Naive thymus-derived CD4-positive, alpha-beta T cell (primary cell): ENCODE data around the gene KIF21A. TPM values are rescaled to one million over a fixed set of nuclear protein-coding genes. Genes with fewer than 3 reads are reported as not detected.
A peak's percentile ranks its signal among the peaks of the same experiment; 100 is the strongest.

Experiments used
- ATAC-seq: fragments of 150-1000 bp; cut with Tn5 transposase; 2 replicates; pipeline ENCODE4 v1.10.0; 2021; ENCODE audit warnings: mild to moderate bottlenecking, moderate library complexity
- CTCF ChIA-PET: fragments of 350-600 bp; sonication (Branson Sonifier 250); formaldehyde crosslinking; loops from one replicate; lab custom pipeline; 2021; ENCODE audit warnings: antibody characterized with exemption; lab: Charles Lee
- POLR2A ChIA-PET: fragments of 350-600 bp; sonication (Branson Sonifier 250); formaldehyde crosslinking; loops from one replicate; lab custom pipeline; 2021; ENCODE audit warnings: antibody characterized with exemption, inconsistent platforms; lab: Charles Lee
- DNase-seq, 9 donors: peaks; one replicate each; pipeline versions ENCODE4 v3.0.0 to v3.0.0-alpha.2; 2020 to 2022; ENCODE audit warnings: mixed read lengths in 1 of 9
- H3K27ac ChIP-seq: one replicate; pipeline ENCODE4 v1.7.0; 2013; ENCODE audit warnings: mild to moderate bottlenecking, low read depth, low read length, moderate library complexity
- H3K27me3 ChIP-seq, 2 donors: one replicate each; pipeline ENCODE4 v1.7.0; 2013; ENCODE audit warnings: low read length in 2 of 2, mild to moderate bottlenecking in 2 of 2, moderate library complexity in 2 of 2; ENCODE audit not compliant: control insufficient read depth in 2 of 2, insufficient read depth in 2 of 2
- H3K36me3 ChIP-seq, 3 experiments: 1 replicate in 2 of 3; 2 replicates in 1 of 3; pipeline ENCODE4 v1.7.0; 2013; ENCODE audit warnings: low read length in 3 of 3, mild to moderate bottlenecking in 3 of 3, moderate library complexity in 1 of 3; ENCODE audit not compliant: insufficient read depth in 3 of 3, control insufficient read depth in 2 of 3
- H3K4me1 ChIP-seq, 2 donors: one replicate each; pipeline ENCODE4 v1.7.0; 2013; ENCODE audit warnings: low read length in 2 of 2, mild to moderate bottlenecking in 2 of 2, moderate library complexity in 1 of 2; ENCODE audit not compliant: control insufficient read depth in 2 of 2, insufficient read depth in 2 of 2
- H3K4me3 ChIP-seq: 2 replicates; pipeline ENCODE4 v1.7.0; 2013; ENCODE audit warnings: mild to moderate bottlenecking, low read length
- H3K9me3 ChIP-seq, 3 experiments: 1 replicate in 2 of 3; 2 replicates in 1 of 3; pipeline ENCODE4 v1.7.0; 2013; ENCODE audit warnings: low read length in 3 of 3; ENCODE audit not compliant: control insufficient read depth in 2 of 3
- H3K27ac Mint-ChIP-seq, 9 donors: one replicate each; pipeline ENCODE4 v1.8.0; 2020 to 2022; ENCODE audit warnings: mixed read lengths in 9 of 9, mild to moderate bottlenecking in 8 of 9, moderate library complexity in 5 of 9, inconsistent platforms in 2 of 9
- H3K27me3 Mint-ChIP-seq, 5 donors: one replicate each; pipeline ENCODE4 v1.8.0; 2021 to 2022; ENCODE audit warnings: mixed read lengths in 5 of 5, mild to moderate bottlenecking in 1 of 5
- H3K36me3 Mint-ChIP-seq, 5 donors: one replicate each; pipeline ENCODE4 v1.8.0; 2020 to 2022; ENCODE audit warnings: mixed read lengths in 5 of 5, mild to moderate bottlenecking in 3 of 5, inconsistent platforms in 1 of 5
- H3K4me1 Mint-ChIP-seq, 7 donors: one replicate each; pipeline ENCODE4 v1.8.0; 2020 to 2022; ENCODE audit warnings: mixed read lengths in 7 of 7, mild to moderate bottlenecking in 3 of 7, inconsistent platforms in 1 of 7
- H3K4me3 Mint-ChIP-seq, 10 donors: one replicate each; pipeline ENCODE4 v1.8.0; 2020 to 2022; ENCODE audit warnings: mild to moderate bottlenecking in 10 of 10, mixed read lengths in 10 of 10, moderate library complexity in 6 of 10, inconsistent platforms in 2 of 10
- H3K9me3 Mint-ChIP-seq, 11 donors: one replicate each; pipeline ENCODE4 v1.8.0; 2020 to 2022; ENCODE audit warnings: mixed read lengths in 11 of 11, mild to moderate bottlenecking in 4 of 11, inconsistent platforms in 1 of 11, moderate library complexity in 1 of 11
- intact Hi-C, 2 donors: fragments of 100-400 bp; cut with micrococcal nuclease; formaldehyde crosslinking; loops; one replicate each; pipeline ENCODE4 v1.15.1; 2023
- polyA plus RNA-seq, 2 donors: library from polyadenylated mRNA; unstranded; fragments of 300-500 nt; fragmentation: Illumina TruSeq; gene quantifications; one replicate each; pipeline ENCODE4 v1.2.3, GENCODE V29; 2021
- total RNA-seq, 6 experiments: library from RNA in 5 of 6; stranded (reverse) in 5 of 6; gene quantifications; 1 replicate in 5 of 6; 2 replicates in 1 of 6; pipeline ENCODE4 v1.2.3 and lab custom pipeline; 2021 to 2026

KIF21A gene
- total and polyA plus RNA-seq, 7 experiments from 2014 or later: 1.7 to 12.0 (median 6.9) TPM

GRCh38 chr12:39451977-39452376 is 9.1 kb upstream of the KIF21A start:
- CTCF ChIA-PET: no interaction called here
- DNase-seq (no peak), ATAC-seq (no peak)
- Histone ChIP-seq H3K4me1 (no peaks in the 10 kb centered on the region), H3K4me3 (no peak overlapping the region), H3K27ac (no peak overlapping the region), H3K9me3 (no peaks in the 10 kb centered on the region), H3K36me3 (no peaks in the 10 kb centered on the region), H3K27me3 (no peaks in the 10 kb centered on the region)
- intact Hi-C loops: no loop called here
- Mint-ChIP-seq H3K36me3 (peaks cover 0 to 3% (median 0%) of the 10 kb centered on the region in 5 donors), H3K27me3 (peaks cover 0 to 33% (median 6%) of the 10 kb centered on the region in 5 donors), H3K27ac (no peak overlapping the region), H3K4me3 (no peak overlapping the region), H3K4me1 (peaks cover 0 to 2% (median 0%) of the 10 kb centered on the region in 7 donors), H3K9me3 (peaks cover 0 to 1% (median 0%) of the 10 kb centered on the region in 11 donors)
- POLR2A ChIA-PET: interaction anchor here (0.6 kb wide), 1 partner anchor 642 kb away, joined by 3 read pairs; no protein-coding TSS in a partner anchor

- ChIA-PET POLR2A (no interaction called here), CTCF (no interaction called here)
- peaks cover 3 to 7% (median 5%) of the 10 kb centered on the region in 7 donors for H3K4me1 Mint-ChIP-seq
- Histone ChIP-seq H3K4me3 (no peak overlapping the region), H3K4me1 (peaks cover 4 to 5% of the 10 kb centered on the region in 2 donors), H3K27me3 (no peaks in the 10 kb centered on the region), H3K36me3 (no peaks in the 10 kb centered on the region), H3K9me3 (no peaks in the 10 kb centered on the region), H3K27ac (no peak overlapping the region)
- H3K4me3 Mint-ChIP-seq: no peak overlapping the region
- peaks cover 0 to 46% (median 0%) of the 10 kb centered on the region in 5 donors for H3K27me3 Mint-ChIP-seq
- H3K36me3 Mint-ChIP-seq: peaks cover 0 to 2% (median 0%) of the 10 kb centered on the region in 5 donors
- ATAC-seq: no peak
- DNase-seq: no peak
- H3K27ac Mint-ChIP-seq: peak overlapping the region in 1 of 9 donors; percentile 11
- H3K9me3 Mint-ChIP-seq: peaks cover 0 to 1% (median 0%) of the 10 kb centered on the region in 11 donors
- intact Hi-C loops: loop anchor here in 1 of 2 donors (10.0 kb wide), 1 partner anchor 1133 kb away; the partner anchor contains the start of gene ALG10B
These were observed 5.1 kb upstream of the KIF21A start for GRCh38 chr12:39448038-39448437.

DNA sequence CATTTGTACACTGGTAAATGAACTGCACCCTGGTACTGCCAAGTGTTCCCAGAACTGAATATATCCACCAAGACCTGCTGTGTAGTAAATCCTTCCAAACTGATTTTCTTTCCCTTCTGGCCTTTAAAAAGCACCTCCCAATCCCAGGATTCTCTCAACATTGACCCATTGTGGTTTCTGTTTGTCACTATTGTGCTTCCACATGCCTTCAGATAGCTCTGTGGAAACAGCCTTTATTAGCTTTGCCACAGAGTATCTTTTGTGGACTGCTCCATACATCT is 949 bp upstream of the KIF21A start:
- ChIA-PET CTCF (interaction anchor here (0.6 to 1.0 kb wide), 2 partner anchors 176 to 197 kb away, joined by 3 read pairs; partner anchors contain the start of gene ABCD2), POLR2A (interaction anchor here (0.7 to 1.2 kb wide), 2 partner anchors 143 to 1127 kb away, joined by 3 to 6 read pairs; partner anchors contain the start of gene ALG10B)
- Mint-ChIP-seq H3K4me1 (peaks cover 10 to 25% (median 13%) of the 10 kb centered on the region in 7 donors), H3K36me3 (peaks cover 0 to 2% (median 0%) of the 10 kb centered on the region in 5 donors), H3K27ac (peak overlapping the region; percentile 52 to 97 (median 84)), H3K9me3 (no peaks in the 10 kb centered on the region), H3K4me3 (peak overlapping the region; percentile 67 to 93 (median 90)), H3K27me3 (peaks cover 0 to 34% (median 4%) of the 10 kb centered on the region in 5 donors)
- peak overlapping the region; percentile 66 for H3K27ac ChIP-seq
- ATAC-seq: no peak
- no peaks in the 10 kb centered on the region for H3K9me3 ChIP-seq
- peaks cover 0 to 5% (median 0%) of the 10 kb centered on the region in 3 experiments for H3K36me3 ChIP-seq
- H3K27me3 ChIP-seq: no peaks in the 10 kb centered on the region
- H3K4me1 ChIP-seq: peaks cover 9 to 10% of the 10 kb centered on the region in 2 donors
- H3K4me3 ChIP-seq: peak overlapping the region; percentile 75
- intact Hi-C loops: loop anchor here (1.0 to 10.0 kb wide), 12 partner anchors 72 to 1129 kb away; partner anchors contain the start of genes ALG10B (in 2 of the 2), SLC2A13 (in 2 of the 2), ABCD2 (in 1 of the 2) and CPNE8 (in 1 of the 2)
- peak in 1 of 9 donors; percentile 2 for DNase-seq

- CTCF ChIA-PET: no interaction called here
- Histone ChIP-seq H3K36me3 (peaks cover 0 to 5% (median 0%) of the 10 kb centered on the region in 3 experiments), H3K4me3 (peak overlapping the region; percentile 75), H3K27ac (peak overlapping the region; percentile 66), H3K27me3 (no peaks in the 10 kb centered on the region), H3K9me3 (no peaks in the 10 kb centered on the region), H3K4me1 (peaks cover 9 to 10% of the 10 kb centered on the region in 2 donors)
- Mint-ChIP-seq H3K27ac (peak overlapping the region in 2 of 9 donors; percentile 5 to 89), H3K4me3 (peak overlapping the region; percentile 54 to 98 (median 90)), H3K27me3 (peaks cover 0 to 32% (median 4%) of the 10 kb centered on the region in 5 donors), H3K9me3 (no peaks in the 10 kb centered on the region), H3K36me3 (peaks cover 0 to 2% (median 0%) of the 10 kb centered on the region in 5 donors), H3K4me1 (peaks cover 10 to 28% (median 13%) of the 10 kb centered on the region in 7 donors)
- POLR2A ChIA-PET: interaction anchor here (1.2 kb wide), 1 partner anchor 1126 kb away, joined by 6 read pairs; the partner anchor contains the start of gene ALG10B
- intact Hi-C loops: loop anchor here (1.0 to 10.0 kb wide), 12 partner anchors 70 to 1128 kb away; partner anchors contain the start of genes ALG10B (in 2 of the 2), SLC2A13 (in 2 of the 2), ABCD2 (in 1 of the 2) and CPNE8 (in 1 of the 2)
- DNase-seq (no peak), ATAC-seq (no peak)
These were observed 164 bp downstream of the KIF21A start for GRCh38 chr12:39442831-39443080.

DNA sequence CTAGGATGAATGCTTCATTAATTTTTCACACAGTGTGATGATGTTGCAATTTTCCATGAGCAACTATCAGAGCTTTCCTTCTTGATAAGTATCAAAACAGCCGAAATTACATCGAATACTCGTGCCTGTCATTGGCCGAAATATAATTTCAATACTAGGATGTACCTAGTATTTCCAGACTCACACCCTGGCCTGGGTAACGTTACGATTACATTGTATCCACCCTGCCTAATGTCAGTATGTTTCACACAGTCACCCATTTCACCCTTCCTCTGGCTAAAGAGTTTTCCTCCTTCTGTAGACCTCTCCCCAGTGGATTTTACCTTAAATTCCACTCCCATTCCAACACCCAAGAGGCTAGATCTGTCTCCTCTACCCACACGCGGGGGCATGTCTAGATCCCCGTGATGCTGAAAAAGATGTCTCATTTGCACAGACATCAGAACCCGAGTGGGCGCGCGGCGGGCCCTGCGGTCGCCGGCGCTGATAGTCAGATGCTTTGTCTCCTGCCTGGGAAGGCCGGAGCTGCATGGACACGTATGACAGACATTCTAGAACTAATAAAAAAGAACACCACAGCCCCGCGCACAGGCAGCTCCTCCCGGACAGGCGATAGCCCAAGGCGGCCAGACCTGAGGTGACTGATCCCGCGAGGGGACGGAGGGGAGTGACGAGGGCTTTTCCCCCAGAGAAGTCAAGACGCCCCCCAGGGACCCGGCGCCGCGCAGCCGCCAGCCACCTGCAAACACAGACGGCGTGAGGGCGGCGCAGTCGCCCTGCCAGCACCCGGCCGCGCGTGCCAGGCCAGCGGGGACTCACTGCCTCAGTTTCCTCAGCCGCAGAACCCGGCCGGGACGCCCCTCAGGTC is 723 bp downstream of the KIF21A start:
- Mint-ChIP-seq H3K27ac (peak overlapping the region; percentile 55 to 94 (median 89)), H3K9me3 (no peaks in the 10 kb centered on the region), H3K27me3 (peaks cover 0 to 29% (median 5%) of the 10 kb centered on the region in 5 donors), H3K4me1 (peaks cover 10 to 28% (median 13%) of the 10 kb centered on the region in 7 donors), H3K4me3 (peak overlapping the region; percentile 86 to 98 (median 92)), H3K36me3 (peaks cover 0 to 2% (median 0%) of the 10 kb centered on the region in 5 donors)
- Histone ChIP-seq H3K9me3 (no peaks in the 10 kb centered on the region), H3K4me3 (peak overlapping the region; percentile 75), H3K4me1 (peaks cover 9 to 10% of the 10 kb centered on the region in 2 donors), H3K27me3 (no peaks in the 10 kb centered on the region), H3K36me3 (peaks cover 0 to 5% (median 0%) of the 10 kb centered on the region in 3 experiments), H3K27ac (peak overlapping the region; percentile 66)
- intact Hi-C loops: loop anchor here (2.0 to 10.0 kb wide), 8 partner anchors 70 to 1127 kb away; partner anchors contain the start of genes ALG10B (in 1 of the 2), CPNE8 (in 1 of the 2) and SLC2A13 (in 1 of the 2)
- ATAC-seq (no peak), DNase-seq (peak; percentile 2 to 59 (median 18))
- ChIA-PET POLR2A (no interaction called here), CTCF (no interaction called here)

- intact Hi-C loops: loop anchor here (5.0 to 10.0 kb wide), 5 partner anchors 69 to 1127 kb away; partner anchors contain the start of genes ALG10B (in 1 of the 2) and CPNE8 (in 1 of the 2)
- Histone ChIP-seq H3K36me3 (peaks cover 0 to 5% (median 0%) of the 10 kb centered on the region in 3 experiments), H3K4me3 (peak overlapping the region; percentile 75), H3K27me3 (no peaks in the 10 kb centered on the region), H3K9me3 (no peaks in the 10 kb centered on the region), H3K4me1 (peaks cover 9 to 10% of the 10 kb centered on the region in 2 donors), H3K27ac (no peak overlapping the region)
- Mint-ChIP-seq H3K9me3 (no peaks in the 10 kb centered on the region), H3K36me3 (peaks cover 0 to 2% (median 0%) of the 10 kb centered on the region in 5 donors), H3K27ac (peak overlapping the region in 3 of 9 donors; percentile 83 to 94 (median 93)), H3K4me1 (peaks cover 10 to 28% (median 13%) of the 10 kb centered on the region in 7 donors), H3K4me3 (peak overlapping the region; percentile 86 to 98 (median 92)), H3K27me3 (peaks cover 4 to 23% (median 10%) of the 10 kb centered on the region in 5 donors)
- no peak for ATAC-seq
- CTCF ChIA-PET: no interaction called here
- POLR2A ChIA-PET: no interaction called here
- no peak for DNase-seq
These were observed 1.5 kb downstream of the KIF21A start for GRCh38 chr12:39441189-39441962.
